Ovary (tissue), 9 donors: ENCODE results near the gene INPP5D. TPM values are rescaled to one million over a fixed set of nuclear protein-coding genes. Genes with fewer than 3 reads are reported as not detected.

Source experiments
- DNase-seq, 5 donors: peaks; one replicate each; pipeline ENCODE4 v3.0.0-alpha.2; 2019 to 2020
- H3K27ac ChIP-seq, 2 donors: fragments of 200-600 bp; one replicate each; pipeline versions ENCODE4 v1.5.1 to v1.8.0; 2019 to 2022
- H3K27me3 ChIP-seq: fragments of 200-600 bp; one replicate; pipeline ENCODE4 v1.8.0; 2022
- H3K36me3 ChIP-seq: fragments of 200-600 bp; sonication (generic); one replicate; pipeline ENCODE4 v1.5.1; 2019
- H3K4me1 ChIP-seq: one replicate; pipeline ENCODE4 v1.8.1; 2013; ENCODE audit warnings: mild to moderate bottlenecking, moderate library complexity; ENCODE audit not compliant: insufficient read depth
- H3K4me3 ChIP-seq: fragments of 200-600 bp; sonication (generic); one replicate; pipeline ENCODE4 v1.5.1; 2017
- H3K9me3 ChIP-seq, 2 donors: fragments of 200-600 bp in 1 of 2; sonication (generic) in 1 of 2; one replicate each; pipeline versions ENCODE4 v1.5.1 to v1.8.1; 2013 to 2019; ENCODE audit warnings: mild to moderate bottlenecking in 1 of 2, moderate library complexity in 1 of 2
- EP300 ChIP-seq: sonication (generic); formaldehyde crosslinking; IDR thresholded peaks from one replicate; pipeline ENCODE4 v1.6.1; 2017; ENCODE audit warnings: antibody characterized with exemption
- POLR2A ChIP-seq: fragments of 450-650 bp; IDR thresholded peaks from one replicate; pipeline ENCODE4 v1.6.1; 2017; ENCODE audit warnings: antibody characterized with exemption, mild to moderate bottlenecking, moderate library complexity
- WGBS, 3 donors: extraction: QIAGEN DNeasy Blood & Tissue Kit in 1 of 3; methylation state at CpG; one replicate each; pipeline versions ENCODE4 v1.1.5 to v1.1.7; 2013 to 2017; 5-methylcytosine and 5-hydroxymethylcytosine counted together
- intact Hi-C, 4 donors: fragments of 100-400 bp; cut with DNase I; formaldehyde crosslinking; loops; one replicate each; pipeline versions ENCODE4 v1.11.0 to v1.15.1; 2022 to 2023
- polyA plus RNA-seq, 2 donors: library from polyadenylated mRNA; stranded (reverse); fragments of 200-250 nt in 1 of 2; fragments of 350-450 nt in 1 of 2; fragmentation: Illumina TruSeq in 1 of 2; extraction: RNeasy Lipid Tissue Mini Kit (QIAGEN cat#74804) in 1 of 2; gene quantifications; one replicate each; pipeline ENCODE4 v1.2.3, GENCODE V29; 2013 to 2014
- total RNA-seq, 7 donors: library from RNA; depleted of rRNA in 2 of 7; stranded (reverse); fragments of >200 nt in 2 of 7; fragmentation: NEBNext Ultra II Directional in 3 of 7; extraction: Animal tissue kit (Norgen Biotek cat#: 25700) in 3 of 7; gene quantifications; one replicate each; pipeline versions ENCODE4 v1.1.0 to v1.2.4, GENCODE V29; 2016 to 2023
- TF ChIP-seq, protein P1 (sequence below), 3 donors: fragments of 450-650 bp in 2 of 3; fragments of 200-600 bp in 1 of 3; IDR thresholded peaks; one replicate each; pipeline versions ENCODE4 v1.5.1 to v1.8.0; 2016 to 2022; ENCODE audit warnings: antibody characterized with exemption in 3 of 3, mild to moderate bottlenecking in 1 of 3
- donor health status: DM: no; HTN: no; CAD: no; lungs with moderate emphysema.
- donor health status: DM: no; HTN: no; CAD: no.
- donor health status: Bipolar disorder and iron deficiency.
- donor health status: DM: yes; HTN: yes; CAD: no.
- donor health status: DM: no; HTN: no; CAD: no.
- donor health status: DM: yes; HTN: yes; CAD: no.

INPP5D gene
- total and polyA plus RNA-seq, 9 donors, result 4.1 to 14.4 (median 7.7) TPM

DNA sequence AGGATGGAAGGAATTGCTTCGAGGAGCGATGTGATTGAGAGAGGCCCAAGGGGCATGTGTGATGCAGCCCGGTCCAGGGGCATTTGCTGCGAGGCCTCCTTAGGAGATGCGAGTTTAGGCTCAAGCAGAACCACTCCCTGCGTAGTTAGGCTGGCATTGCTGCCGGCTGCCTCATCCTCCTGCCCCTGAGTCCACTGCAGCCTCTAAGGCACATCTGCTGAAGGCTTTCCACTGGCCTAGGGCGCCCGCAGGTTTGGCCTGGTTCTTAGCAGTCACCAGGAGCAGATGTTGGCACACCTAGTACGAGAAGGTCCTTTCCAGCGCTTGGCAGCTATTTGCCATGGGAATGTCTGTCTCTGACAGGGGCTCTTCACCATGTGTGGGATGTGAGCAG lies 20.7 kb downstream of the INPP5D start:
- Histone ChIP-seq H3K27ac (no peak overlapping the region), H3K9me3 (no peaks in the 10 kb centered on the region), H3K4me3 (no peak overlapping the region), H3K4me1 (no peaks in the 10 kb centered on the region), H3K27me3 (no peaks in the 10 kb centered on the region), H3K36me3 (no peaks in the 10 kb centered on the region)
- TF ChIP-seq, protein P1, sequence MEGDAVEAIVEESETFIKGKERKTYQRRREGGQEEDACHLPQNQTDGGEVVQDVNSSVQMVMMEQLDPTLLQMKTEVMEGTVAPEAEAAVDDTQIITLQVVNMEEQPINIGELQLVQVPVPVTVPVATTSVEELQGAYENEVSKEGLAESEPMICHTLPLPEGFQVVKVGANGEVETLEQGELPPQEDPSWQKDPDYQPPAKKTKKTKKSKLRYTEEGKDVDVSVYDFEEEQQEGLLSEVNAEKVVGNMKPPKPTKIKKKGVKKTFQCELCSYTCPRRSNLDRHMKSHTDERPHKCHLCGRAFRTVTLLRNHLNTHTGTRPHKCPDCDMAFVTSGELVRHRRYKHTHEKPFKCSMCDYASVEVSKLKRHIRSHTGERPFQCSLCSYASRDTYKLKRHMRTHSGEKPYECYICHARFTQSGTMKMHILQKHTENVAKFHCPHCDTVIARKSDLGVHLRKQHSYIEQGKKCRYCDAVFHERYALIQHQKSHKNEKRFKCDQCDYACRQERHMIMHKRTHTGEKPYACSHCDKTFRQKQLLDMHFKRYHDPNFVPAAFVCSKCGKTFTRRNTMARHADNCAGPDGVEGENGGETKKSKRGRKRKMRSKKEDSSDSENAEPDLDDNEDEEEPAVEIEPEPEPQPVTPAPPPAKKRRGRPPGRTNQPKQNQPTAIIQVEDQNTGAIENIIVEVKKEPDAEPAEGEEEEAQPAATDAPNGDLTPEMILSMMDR (IDR thresholded peaks at IDR 0.05), result no peak
- no peak for TF ChIP-seq EP300
- TF ChIP-seq POLR2A, result no peak
- 80 to 94% (median 92%) methylated on average over 11 of the region's 11 CpGs for WGBS, 3 donors
- DNase-seq, result no peak
- intact Hi-C loops, result no loop called here

DNA sequence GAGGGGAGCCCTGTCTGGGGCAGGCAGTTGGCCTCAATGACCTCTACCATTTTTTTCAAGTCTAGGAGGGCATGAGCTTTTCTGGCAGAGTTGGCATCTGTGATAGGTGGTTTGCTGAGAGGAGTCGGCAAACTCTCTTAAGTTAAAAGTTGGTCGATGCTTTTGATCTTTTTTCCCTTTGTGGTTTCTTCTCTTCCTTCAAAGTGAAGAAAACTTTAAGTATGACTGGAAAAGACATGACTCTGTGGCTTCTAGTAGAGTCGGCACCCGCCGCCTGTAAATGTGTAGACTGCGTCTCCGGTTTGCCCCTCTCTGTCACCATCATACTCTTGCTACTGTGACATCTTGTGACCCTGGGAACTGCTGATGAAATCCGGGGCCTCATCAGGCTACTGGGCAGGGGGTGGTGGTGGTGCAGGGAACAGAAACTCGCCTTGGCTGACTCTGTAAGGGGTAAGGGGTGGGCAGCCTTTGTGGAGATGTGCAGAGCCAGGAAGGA lies 21.1 kb downstream of the INPP5D start:
- Histone ChIP-seq H3K4me3 (no peak overlapping the region), H3K4me1 (no peaks in the 10 kb centered on the region), H3K36me3 (no peaks in the 10 kb centered on the region), H3K9me3 (no peaks in the 10 kb centered on the region), H3K27ac (no peak overlapping the region), H3K27me3 (no peaks in the 10 kb centered on the region)
- no peak for TF ChIP-seq EP300
- TF ChIP-seq POLR2A, result no peak
- TF ChIP-seq, protein P1 (IDR thresholded peaks at IDR 0.05), result no peak
- intact Hi-C loops, result no loop called here
- 85 to 87% (median 86%) methylated on average over 9 of the region's 9 CpGs for WGBS, 3 donors
- no peak for DNase-seq

DNA sequence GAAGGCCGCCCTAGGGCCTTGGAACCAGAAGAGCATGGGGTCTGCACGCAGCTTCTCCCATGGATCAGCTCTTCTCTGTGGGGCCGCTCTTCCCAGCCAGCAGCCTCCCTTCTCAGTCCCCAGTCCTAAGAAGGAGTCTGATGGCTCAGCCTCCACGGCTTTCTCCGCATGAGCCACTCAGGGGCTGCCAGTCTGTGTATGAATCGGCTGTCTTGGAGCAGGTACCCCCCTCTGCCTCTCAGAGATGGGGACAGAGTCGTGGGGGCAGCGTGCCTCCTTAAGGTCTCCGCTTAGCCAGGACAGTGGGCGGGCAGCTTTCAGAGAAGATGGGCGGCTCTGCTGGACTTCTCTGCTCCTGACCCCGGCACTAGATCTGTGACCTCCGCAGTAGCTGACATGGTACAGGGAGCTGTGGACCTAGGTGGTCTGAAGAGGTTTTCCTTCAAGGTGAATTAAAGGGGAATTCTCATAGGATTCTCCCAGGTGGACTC lies 21.6 kb downstream of the INPP5D start:
- DNase-seq, result no peak
- no peaks in the 10 kb centered on the region for H3K4me1 ChIP-seq

DNA sequence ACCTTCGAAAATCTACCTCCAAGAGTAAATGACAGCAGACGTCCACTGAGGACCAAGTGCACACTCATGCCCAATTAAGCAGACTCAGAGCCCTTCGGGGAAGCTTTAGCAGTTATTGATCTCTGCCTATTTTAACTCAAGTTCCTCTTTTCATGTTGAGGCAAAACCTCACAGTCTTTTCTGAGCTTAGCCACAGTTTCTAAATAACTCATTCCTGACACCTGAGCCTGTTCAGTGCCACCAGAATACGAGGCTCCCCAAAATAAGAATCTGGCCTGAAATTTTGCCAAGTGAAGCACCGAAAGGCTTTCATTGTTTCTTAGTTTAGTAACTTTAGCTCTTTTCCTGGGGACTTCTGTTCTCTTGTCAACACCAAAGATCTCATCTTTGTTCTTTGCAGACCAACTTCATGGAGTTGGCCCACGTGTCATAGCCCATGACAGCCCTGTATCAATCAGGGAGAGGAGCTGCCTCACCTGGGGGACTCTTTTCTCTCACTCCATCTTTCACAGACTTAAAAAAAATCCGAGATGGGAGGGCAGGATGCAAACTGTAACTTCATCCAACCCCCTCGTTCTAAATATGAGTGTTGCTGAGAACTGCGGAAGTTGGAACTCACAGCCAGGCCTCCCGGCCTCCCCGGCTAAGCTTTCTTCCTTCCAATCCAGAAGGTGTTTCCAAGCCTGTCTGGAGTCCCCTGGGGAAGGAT lies 22.2 kb downstream of the INPP5D start:
- H3K4me1 ChIP-seq, result no peaks in the 10 kb centered on the region
- H3K36me3 ChIP-seq, result no peaks in the 10 kb centered on the region
- no peak overlapping the region for H3K27ac ChIP-seq
- DNase-seq, result no peak
- H3K4me3 ChIP-seq, result no peak overlapping the region
- 68 to 75% (median 69%) methylated on average over 11 of the region's 11 CpGs for WGBS, 3 donors
- intact Hi-C loops, result no loop called here
- no peaks in the 10 kb centered on the region for H3K9me3 ChIP-seq
- TF ChIP-seq, protein P1 (IDR thresholded peaks at IDR 0.05), result no peak
- TF ChIP-seq POLR2A, result no peak
- no peak for TF ChIP-seq EP300
- no peaks in the 10 kb centered on the region for H3K27me3 ChIP-seq

More for the DNA sequence above, 21.6 kb downstream of the INPP5D start:
- Histone ChIP-seq H3K27ac (no peak overlapping the region), H3K36me3 (no peaks in the 10 kb centered on the region), H3K27me3 (no peaks in the 10 kb centered on the region), H3K4me3 (no peak overlapping the region), H3K9me3 (no peaks in the 10 kb centered on the region)
- intact Hi-C loops, result no loop called here
- TF ChIP-seq POLR2A (no peak), EP300 (no peak)
- TF ChIP-seq, protein P1 (IDR thresholded peaks at IDR 0.05), result no peak
- 87 to 91% (median 88%) methylated on average over 13 of the region's 13 CpGs for WGBS, 3 donors
